Adrenal gland (tissue), 5 donors: Measurements from ENCODE around the gene FLVCR1.

Experiments
- CTCF ChIP-seq, 6 experiments: fragments of 450-650 bp in 4 of 6; fragments of 200-600 bp in 2 of 6; sonication (generic) in 1 of 6; IDR thresholded peaks; 1 replicate in 5 of 6; 2 replicates in 1 of 6; pipeline versions ENCODE4 v1.5.1 to v1.8.0; 2016 to 2021; ENCODE audit warnings: antibody characterized with exemption in 6 of 6, mild to moderate bottlenecking in 2 of 6, moderate library complexity in 1 of 6
- POLR2A ChIP-seq, 2 donors: fragments of 450-650 bp; IDR thresholded peaks; one replicate each; pipeline ENCODE4 v1.6.1; 2017; ENCODE audit warnings: antibody characterized with exemption in 2 of 2, mild to moderate bottlenecking in 2 of 2, moderate library complexity in 1 of 2
- donor health status: DM: no; HTN: no; CAD: no.

DNA sequence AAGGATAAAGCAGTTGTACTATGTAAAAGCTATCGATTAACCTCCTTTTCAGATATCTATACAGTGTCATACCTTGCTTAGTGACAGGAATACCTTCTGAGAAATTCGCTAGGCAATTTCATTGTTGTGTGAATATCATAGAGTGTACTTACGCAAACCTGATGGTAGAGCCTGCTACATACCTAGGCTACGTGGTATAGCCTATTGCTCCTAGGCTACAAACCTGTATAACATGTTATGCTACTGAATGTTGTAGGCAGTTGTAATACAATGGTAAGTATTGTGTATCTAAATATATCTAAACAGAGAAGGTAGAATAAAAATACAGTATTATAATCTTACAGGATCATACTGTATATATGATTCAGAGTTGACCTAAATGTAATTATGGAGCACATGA is 26.5 kb downstream of the FLVCR1 start:
- TF ChIP-seq CTCF (IDR thresholded peaks at IDR 0.05) (no peak), POLR2A (IDR thresholded peaks at IDR 0.05) (no peak)
